KMS-11 (cell line): ENCODE data around the gene ARID1B.

Source experiments
- H2AFZ ChIP-seq: fragments of 200-600 bp; sonication (generic); 2 replicates; pipeline ENCODE4 v1.6.1; 2016; ENCODE audit warnings: antibody characterized with exemption, mixed run types, low read depth
- H3K27ac ChIP-seq: fragments of 200-600 bp; sonication (generic); 2 replicates; pipeline ENCODE4 v1.6.1; 2016; ENCODE audit warnings: mild to moderate bottlenecking, mixed run types
- H3K27me3 ChIP-seq: fragments of 200-600 bp; sonication (generic); 2 replicates; pipeline ENCODE4 v1.6.1; 2017; ENCODE audit warnings: mild to moderate bottlenecking, low read depth, mixed run types, moderate library complexity; ENCODE audit not compliant: insufficient read depth
- H3K36me3 ChIP-seq: fragments of 200-600 bp; sonication (generic); 2 replicates; pipeline ENCODE4 v1.6.1; 2017; ENCODE audit warnings: mild to moderate bottlenecking, mixed run types; ENCODE audit not compliant: insufficient read depth
- H3K4me1 ChIP-seq: fragments of 200-600 bp; sonication (generic); 2 replicates; pipeline ENCODE4 v1.6.1; 2016; ENCODE audit warnings: mild to moderate bottlenecking, low read depth, mixed run types; ENCODE audit not compliant: poor library complexity, severe bottlenecking
- H3K4me2 ChIP-seq: fragments of 200-600 bp; sonication (generic); 2 replicates; pipeline ENCODE4 v1.7.0; 2016; ENCODE audit warnings: mild to moderate bottlenecking, mixed run types
- H3K4me3 ChIP-seq: fragments of 200-600 bp; sonication (generic); IDR thresholded peaks from 2 replicates; pipeline ENCODE4 v1.6.1; 2017; ENCODE audit warnings: low read depth, low read length, mixed read lengths; ENCODE audit not compliant: insufficient read depth
- H3K79me2 ChIP-seq: fragments of 200-600 bp; sonication (generic); 2 replicates; pipeline ENCODE4 v1.6.1; 2016; ENCODE audit warnings: low read depth, mixed run types; ENCODE audit not compliant: insufficient read depth
- H3K9ac ChIP-seq: fragments of 200-600 bp; sonication (generic); 2 replicates; pipeline ENCODE4 v1.6.1; 2016; ENCODE audit warnings: mild to moderate bottlenecking, mixed run types
- H4K20me1 ChIP-seq: fragments of 200-600 bp; sonication (generic); 2 replicates; pipeline ENCODE4 v1.6.1; 2016; ENCODE audit warnings: mild to moderate bottlenecking, mixed run types; ENCODE audit not compliant: insufficient read depth
- CTCF ChIP-seq: fragments of 200-600 bp; sonication (generic); conservative IDR thresholded peaks from 2 replicates; pipeline ENCODE4 v1.6.1; 2017; ENCODE audit warnings: low read depth, mild to moderate bottlenecking, antibody characterized with exemption, low read length, moderate library complexity, mixed read lengths

The ARID1B gene

GRCh38 chr6:157123234-157123633 is 346.1 kb downstream of the ARID1B start:
- H3K4me3 ChIP-seq: no peak overlapping the region
- H3K36me3 ChIP-seq: no peaks in the 10 kb centered on the region
- H3K4me2 ChIP-seq: no peak overlapping the region
- TF ChIP-seq CTCF: no peak
- no peaks in the 10 kb centered on the region for H3K27me3 ChIP-seq
- no peaks in the 10 kb centered on the region for H4K20me1 ChIP-seq
- no peaks in the 10 kb centered on the region for H3K79me2 ChIP-seq
- H3K27ac ChIP-seq: no peak overlapping the region
- no peaks in the 10 kb centered on the region for H3K4me1 ChIP-seq
- no peak overlapping the region for H2AFZ ChIP-seq
- H3K9ac ChIP-seq: no peak overlapping the region

GRCh38 chr6:157124485-157125254 is 347.5 kb downstream of the ARID1B start:
- Histone ChIP-seq H3K4me3 (no peak overlapping the region), H3K4me1 (no peaks in the 10 kb centered on the region), H3K36me3 (no peaks in the 10 kb centered on the region), H3K79me2 (no peaks in the 10 kb centered on the region), H3K27ac (no peak overlapping the region), H3K27me3 (no peaks in the 10 kb centered on the region), H4K20me1 (no peaks in the 10 kb centered on the region), H3K4me2 (no peak overlapping the region), H2AFZ (no peak overlapping the region), H3K9ac (no peak overlapping the region)
- TF ChIP-seq CTCF: no peak

GRCh38 chr6:157125531-157125930 is 348.4 kb downstream of the ARID1B start:
- no peaks in the 10 kb centered on the region for H3K36me3 ChIP-seq
- H3K4me3 ChIP-seq: no peak overlapping the region
- H3K27ac ChIP-seq: no peak overlapping the region
- no peak overlapping the region for H3K4me2 ChIP-seq
- no peak overlapping the region for H2AFZ ChIP-seq
- no peaks in the 10 kb centered on the region for H3K4me1 ChIP-seq
- H4K20me1 ChIP-seq: no peaks in the 10 kb centered on the region
- no peak overlapping the region for H3K9ac ChIP-seq
- H3K27me3 ChIP-seq: no peaks in the 10 kb centered on the region
- H3K79me2 ChIP-seq: no peaks in the 10 kb centered on the region
- TF ChIP-seq CTCF: no peak

GRCh38 chr6:157126183-157127098 is 349.3 kb downstream of the ARID1B start:
- no peaks in the 10 kb centered on the region for H3K4me1 ChIP-seq
- H3K4me2 ChIP-seq: no peak overlapping the region
- no peaks in the 10 kb centered on the region for H3K36me3 ChIP-seq
- H3K79me2 ChIP-seq: no peaks in the 10 kb centered on the region
- H3K4me3 ChIP-seq: no peak overlapping the region
- H3K9ac ChIP-seq: no peak overlapping the region
- H3K27me3 ChIP-seq: no peaks in the 10 kb centered on the region
- TF ChIP-seq CTCF: no peak
- no peaks in the 10 kb centered on the region for H4K20me1 ChIP-seq
- no peak overlapping the region for H3K27ac ChIP-seq
- H2AFZ ChIP-seq: no peak overlapping the region
